ENCODE measurements around the gene FBXW11.

FBXW11 gene

DNA sequence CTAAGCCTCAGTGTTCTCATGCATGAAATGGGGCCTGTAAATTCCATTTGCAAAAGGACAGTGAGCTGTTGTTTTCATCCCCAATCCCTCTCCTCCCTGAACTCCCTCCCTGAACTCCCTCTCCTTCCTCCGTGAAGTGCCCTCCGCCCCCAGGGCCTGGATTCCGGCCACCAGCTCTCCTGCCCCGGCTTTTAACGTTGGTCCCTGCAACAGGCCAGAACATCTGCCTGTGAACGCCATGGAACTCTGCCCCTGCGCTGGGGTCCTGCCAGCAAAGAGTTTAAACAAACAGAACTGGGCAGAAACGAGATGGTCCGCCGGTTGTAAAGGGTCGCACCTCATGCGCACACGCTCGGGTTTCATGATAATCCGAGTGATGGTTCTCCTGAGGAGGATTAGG, 158.4 kb downstream of the FBXW11 start:
- in situ Hi-C loops (cut with MboI; ENCODE audit: low sequenced_read_pairs) = no loop called here

GRCh38 chr5:171847026-171847425, 159.4 kb downstream of the FBXW11 start:
- in situ Hi-C loops (cut with MboI; ENCODE audit: low sequenced_read_pairs) = no loop called here

GRCh38 chr5:171846323-171846722, 160.1 kb downstream of the FBXW11 start:
- in situ Hi-C loops (cut with MboI; ENCODE audit: low sequenced_read_pairs) = no loop called here

DNA sequence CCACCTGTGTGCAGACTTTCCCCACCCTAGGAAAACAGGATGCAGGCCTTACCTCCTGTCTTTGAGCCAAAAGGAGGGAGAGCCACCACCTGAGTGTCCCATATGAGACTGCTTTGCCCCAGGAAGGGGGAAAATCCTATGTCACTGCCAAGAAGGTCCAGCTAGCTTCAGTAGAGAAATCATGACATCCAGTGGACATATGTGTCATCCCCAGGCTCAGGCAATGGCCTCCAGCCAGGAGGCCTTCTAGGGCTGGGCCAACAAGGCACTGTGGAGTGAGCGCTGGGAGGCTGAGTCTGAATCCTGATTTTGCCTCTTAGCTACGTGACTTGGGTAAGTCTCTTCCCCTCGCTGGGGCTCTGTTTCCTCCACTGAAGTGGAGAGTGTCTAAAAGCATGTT, 160.6 kb downstream of the FBXW11 start:
- in situ Hi-C loops (cut with MboI; ENCODE audit: low sequenced_read_pairs) = no loop called here

DNA sequence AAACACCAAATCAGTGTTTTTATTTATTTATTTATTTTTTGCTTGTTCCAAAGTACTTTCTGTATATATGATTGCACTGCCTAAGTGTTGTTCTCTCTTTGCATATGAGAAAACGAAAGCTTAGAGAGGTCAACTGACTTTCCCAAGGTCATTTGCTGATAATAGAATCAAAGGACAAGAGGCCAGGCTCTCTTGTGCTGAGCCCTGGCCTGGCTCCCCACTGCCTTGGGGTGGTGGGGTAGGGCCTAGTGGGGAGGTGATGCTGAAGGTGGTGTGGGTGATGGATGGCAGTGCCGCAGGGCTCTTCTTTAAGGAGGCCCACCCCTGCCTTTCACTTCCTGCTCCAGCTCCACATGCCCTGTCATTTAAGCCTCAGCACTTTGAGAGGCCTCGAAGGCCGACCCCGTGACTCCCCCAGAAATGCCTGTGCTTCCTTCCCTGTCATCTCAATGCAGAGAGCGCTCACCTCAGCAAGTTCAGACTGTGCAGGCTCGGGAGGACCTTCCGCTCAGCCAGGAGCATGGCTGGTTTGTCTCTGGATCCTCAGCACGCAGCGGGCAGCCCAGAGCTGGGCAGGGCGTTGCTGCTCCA, 161.3 kb downstream of the FBXW11 start:
- in situ Hi-C loops (cut with MboI; ENCODE audit: low sequenced_read_pairs) = no loop called here

- in situ Hi-C loops (cut with MboI; ENCODE audit: low sequenced_read_pairs) = no loop called here
These were observed 163.6 kb downstream of the FBXW11 start for GRCh38 chr5:171842777-171843328.

GRCh38 chr5:171841984-171842776, 164.3 kb downstream of the FBXW11 start:
- in situ Hi-C loops (cut with MboI; ENCODE audit: low sequenced_read_pairs) = no loop called here

DNA sequence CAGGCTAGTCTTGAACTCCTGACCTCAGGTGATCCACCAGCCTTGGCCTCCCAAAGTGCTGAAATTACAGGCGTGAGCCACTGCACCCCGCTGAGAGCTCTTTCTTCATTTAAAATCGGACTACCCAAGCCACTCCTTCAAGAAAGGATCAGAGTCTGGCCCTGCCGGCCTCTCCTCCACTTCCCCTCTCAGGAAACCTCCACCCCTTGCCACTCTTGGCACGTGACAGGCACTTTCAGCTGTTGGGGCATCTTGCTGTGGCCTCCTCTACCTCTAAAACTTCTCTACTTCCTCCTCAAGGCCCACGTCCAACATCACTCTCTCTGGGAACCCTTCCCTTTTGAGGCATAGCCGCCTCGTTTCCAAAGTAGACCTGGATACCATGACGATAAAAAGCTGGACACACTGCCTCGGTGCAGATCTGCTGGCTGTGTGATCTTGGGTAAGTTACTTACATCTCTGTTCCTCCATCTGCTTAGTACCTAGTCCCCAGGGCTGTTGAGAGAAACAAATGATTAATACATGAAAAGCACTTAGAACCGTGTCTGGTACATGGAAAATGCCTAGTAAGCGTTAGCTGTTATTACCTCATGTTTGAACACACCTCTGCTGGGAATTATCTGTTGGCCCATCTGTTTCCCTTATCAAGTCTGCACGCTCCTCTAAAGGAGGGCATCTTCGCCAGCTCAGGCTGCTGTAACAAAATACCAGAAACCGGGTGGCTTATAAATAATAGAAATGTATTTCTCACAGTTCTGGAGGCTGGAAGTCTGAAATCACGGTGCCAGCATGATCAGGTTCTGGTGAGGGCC, 165.5 kb downstream of the FBXW11 start:
- in situ Hi-C loops (cut with MboI; ENCODE audit: low sequenced_read_pairs) = no loop called here

DNA sequence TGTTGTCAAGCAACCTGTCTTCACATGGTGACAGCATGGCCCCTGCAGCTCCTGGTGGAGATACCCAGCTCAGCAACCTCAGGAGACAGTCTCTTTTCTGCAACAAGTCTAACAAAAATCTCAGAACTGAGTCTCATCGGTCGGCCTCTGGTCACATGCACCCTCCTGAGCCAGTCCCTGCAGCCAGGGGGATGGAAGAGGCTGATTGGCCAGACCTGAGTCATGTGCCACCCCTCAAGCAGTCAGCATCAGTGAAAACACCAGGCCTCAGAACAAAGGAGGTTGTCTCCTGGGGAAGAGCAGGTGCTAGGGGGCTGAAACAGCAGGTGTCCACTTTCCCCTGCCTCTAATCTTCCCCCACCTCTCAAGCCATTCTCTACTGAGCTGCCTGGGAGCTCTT, 166.4 kb downstream of the FBXW11 start:
- in situ Hi-C loops (cut with MboI; ENCODE audit: low sequenced_read_pairs) = no loop called here

- in situ Hi-C loops (cut with MboI; ENCODE audit: low sequenced_read_pairs) = no loop called here
These were observed 167.3 kb downstream of the FBXW11 start for GRCh38 chr5:171839112-171839511.

- in situ Hi-C loops (cut with MboI; ENCODE audit: low sequenced_read_pairs) = no loop called here
These were observed 168.4 kb downstream of the FBXW11 start for GRCh38 chr5:171838066-171838465.

- in situ Hi-C loops (cut with MboI; ENCODE audit: low sequenced_read_pairs) = no loop called here
These were observed 168.9 kb downstream of the FBXW11 start for GRCh38 chr5:171837522-171837921.

- in situ Hi-C loops (cut with MboI; ENCODE audit: low sequenced_read_pairs) = no loop called here
These were observed 171.4 kb downstream of the FBXW11 start for GRCh38 chr5:171835066-171835465.

DNA sequence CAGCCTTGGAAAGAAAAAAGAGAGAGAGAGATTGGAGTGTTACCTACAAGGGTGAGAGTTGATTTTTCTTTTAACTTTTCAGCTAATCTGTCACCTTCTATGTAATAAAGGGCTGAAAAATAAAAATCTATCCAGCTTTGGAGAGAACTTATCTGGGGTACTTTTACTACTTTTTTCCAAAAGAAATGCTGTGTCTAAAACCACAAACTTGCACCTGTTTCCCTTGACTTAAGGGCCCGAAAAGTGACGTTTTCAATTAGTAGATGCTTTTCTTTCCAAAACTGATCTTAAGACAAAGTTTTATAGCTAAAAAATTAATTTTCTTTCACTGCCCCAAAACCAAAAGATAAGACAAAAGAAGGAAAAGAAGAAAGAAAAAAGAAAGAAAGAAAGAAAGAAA, 172.0 kb downstream of the FBXW11 start:
- in situ Hi-C loops (cut with MboI; ENCODE audit: low sequenced_read_pairs) = no loop called here

GRCh38 chr5:171832775-171833174, 173.7 kb downstream of the FBXW11 start:
- in situ Hi-C loops (cut with MboI; ENCODE audit: low sequenced_read_pairs) = no loop called here

DNA sequence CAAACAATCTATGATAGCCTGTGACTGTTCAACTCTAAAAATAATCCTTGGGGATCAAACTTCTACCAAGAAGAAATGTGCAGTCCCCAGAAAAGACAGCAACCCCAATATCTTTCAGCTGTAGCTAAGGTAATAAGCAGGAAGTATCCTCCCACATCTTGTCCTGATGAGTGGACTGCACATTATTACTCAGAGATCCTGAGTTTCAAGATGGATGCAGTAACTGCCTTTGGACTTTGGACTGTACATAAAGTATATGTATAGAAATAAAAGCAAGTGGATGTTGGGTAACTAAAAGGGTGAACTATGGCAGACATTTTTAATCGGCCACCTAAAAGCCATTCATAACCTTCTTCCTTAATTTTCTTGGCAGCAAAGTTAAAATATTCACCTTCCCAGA, 175.8 kb downstream of the FBXW11 start:
- in situ Hi-C loops (cut with MboI; ENCODE audit: low sequenced_read_pairs) = no loop called here

DNA sequence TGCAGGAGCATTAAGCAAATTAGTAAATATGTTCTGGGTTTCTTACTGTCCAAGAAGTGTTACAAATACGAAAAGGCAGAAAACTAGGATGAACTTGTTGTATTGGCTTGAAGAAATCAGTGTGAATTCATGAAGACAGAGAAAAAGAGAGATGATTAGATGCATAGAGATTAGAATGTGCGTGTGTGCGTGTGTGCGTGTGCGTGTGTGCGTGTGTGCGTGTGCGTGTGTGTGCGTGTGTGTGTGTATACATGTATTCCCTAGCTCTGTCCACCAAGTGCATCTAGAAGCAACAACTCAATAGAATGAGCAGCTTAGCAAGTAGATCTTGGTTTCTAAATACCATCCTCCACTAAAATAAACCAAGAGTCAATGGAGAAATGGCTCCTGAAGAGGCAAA, 179.3 kb downstream of the FBXW11 start:
- in situ Hi-C loops (cut with MboI; ENCODE audit: low sequenced_read_pairs) = no loop called here

DNA sequence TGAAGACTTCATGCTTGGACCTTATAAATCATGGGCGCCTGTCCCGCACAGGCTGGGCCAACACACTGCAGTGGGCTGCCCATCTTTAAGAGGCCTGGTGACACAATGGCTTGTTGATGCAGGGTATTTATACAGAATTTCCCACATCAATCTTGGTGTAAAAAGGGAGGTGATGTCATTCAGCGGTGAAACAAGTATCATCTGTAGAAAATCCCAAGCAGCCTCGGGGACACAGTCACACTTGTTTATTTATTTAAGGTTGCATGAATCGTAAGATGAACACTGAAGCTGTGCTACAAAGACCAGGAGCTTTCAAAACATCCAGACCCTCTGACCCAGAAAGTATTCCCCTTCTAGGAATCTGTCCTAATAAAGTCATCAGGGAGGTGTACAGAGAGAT, 180.3 kb downstream of the FBXW11 start:
- in situ Hi-C loops (cut with MboI; ENCODE audit: low sequenced_read_pairs) = no loop called here

DNA sequence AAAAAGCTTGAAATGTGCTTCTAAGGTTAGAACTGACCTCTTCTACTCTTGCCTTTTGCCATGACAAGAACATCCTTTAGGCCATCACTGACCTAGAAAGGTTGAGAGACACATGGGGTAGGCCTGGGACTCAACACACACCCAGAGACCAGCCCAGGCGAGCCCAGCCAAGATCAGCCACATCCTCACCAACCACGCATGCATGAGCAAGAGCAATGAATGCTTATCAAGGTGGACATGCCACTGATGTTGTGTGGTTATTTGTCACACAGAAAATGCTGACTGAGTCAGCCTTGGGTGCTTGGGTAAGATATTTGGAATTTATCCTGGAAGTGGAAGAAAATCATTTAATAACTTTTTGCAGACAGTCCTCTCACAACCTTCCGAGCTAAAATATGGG, 181.4 kb downstream of the FBXW11 start:
- in situ Hi-C loops (cut with MboI; ENCODE audit: low sequenced_read_pairs) = no loop called here

DNA sequence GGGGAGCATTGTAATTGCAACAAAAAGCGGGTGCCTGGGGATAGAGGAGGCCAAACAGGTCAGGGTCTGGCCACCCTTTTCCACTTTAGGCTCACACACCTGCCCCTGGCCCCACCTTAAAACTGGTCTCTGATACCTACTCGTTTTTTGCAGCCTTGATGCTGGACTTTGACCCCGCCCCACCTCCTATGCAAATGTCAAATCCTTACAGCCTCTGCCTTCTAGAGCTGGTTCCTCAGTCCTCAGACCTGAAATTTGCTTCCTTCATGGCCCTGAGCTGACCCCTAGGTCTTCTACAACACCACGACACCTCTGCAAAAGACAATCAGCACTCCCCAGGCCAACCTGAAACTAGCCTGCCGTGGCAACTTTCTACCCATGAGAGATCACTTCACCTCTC, 183.2 kb downstream of the FBXW11 start:
- in situ Hi-C loops (cut with MboI; ENCODE audit: low sequenced_read_pairs) = no loop called here

DNA sequence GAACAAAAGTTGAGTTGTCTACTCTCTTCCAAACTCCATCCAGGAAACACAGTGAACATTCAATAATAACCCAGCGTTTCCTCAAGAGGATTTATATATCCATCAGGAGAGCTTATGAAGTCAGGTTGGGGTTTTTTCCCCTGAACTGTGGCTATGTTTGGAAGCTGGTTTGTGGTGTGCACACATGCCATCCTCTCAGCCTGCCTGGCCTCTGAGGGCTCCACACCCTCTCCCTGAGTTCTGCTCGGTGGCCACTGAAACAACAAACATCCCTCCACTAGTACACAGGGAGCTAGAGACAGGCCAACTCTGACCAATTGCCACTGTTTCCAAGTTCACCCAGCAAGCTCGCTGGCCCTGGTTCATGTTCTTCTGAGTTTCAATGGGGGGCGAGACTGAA, 185.2 kb downstream of the FBXW11 start:
- in situ Hi-C loops (cut with MboI; ENCODE audit: low sequenced_read_pairs) = no loop called here

DNA sequence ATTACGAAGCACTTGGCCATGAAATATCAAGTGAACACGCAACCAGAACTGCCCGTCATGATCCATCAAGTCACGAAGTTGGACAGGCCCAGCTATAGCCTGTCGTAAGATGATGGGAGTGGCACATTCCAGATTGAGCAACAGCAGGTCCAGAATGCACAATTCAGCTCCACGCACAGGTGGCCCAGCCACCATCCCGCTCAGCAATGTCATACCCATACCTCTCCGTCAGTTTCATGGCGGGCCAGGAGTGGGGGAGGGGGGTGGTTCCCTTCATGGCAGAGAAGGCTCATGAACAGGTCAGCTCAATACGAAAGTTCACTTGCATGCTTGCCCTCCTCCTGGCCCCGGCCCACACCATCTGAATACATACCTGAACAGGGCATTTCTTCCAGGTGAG, 185.9 kb downstream of the FBXW11 start:
- in situ Hi-C loops (cut with MboI; ENCODE audit: low sequenced_read_pairs) = no loop called here
